Measurements from ENCODE around the gene EGR1.

- TF ChIP-seq CTCF (IDR thresholded peaks at IDR 0.05 in 2 of 3, conservative IDR thresholded peaks at IDR 0.05 in 1 of 3; ENCODE audit: borderline replicate concordance in 1 of 3, insufficient read depth in 1 of 3, low read depth in 2 of 3, low read length in 2 of 3) (no peak), POLR2AphosphoS5 (IDR thresholded peaks at IDR 0.05; ENCODE audit: low read depth, low read length) (no peak)
Observed at GRCh38 chr5:138514021-138514420, 48.7 kb downstream of the EGR1 start.
